ENCODE results near the gene CDC40.
"Not testable (repeated sequence)": the region's sequence is repeated elsewhere in the genome, so short reads cannot be mapped to it uniquely, and the experiment has no call there.

Gene CDC40

GRCh38 chr6:110271732-110272022 is 91.5 kb downstream of the CDC40 start:
- DNase-seq (ENCODE audit: low spot score) = no peak

GRCh38 chr6:110272781-110273180 is 92.6 kb downstream of the CDC40 start:
- not testable (repeated sequence) for DNase-seq (ENCODE audit: low spot score)

DNA sequence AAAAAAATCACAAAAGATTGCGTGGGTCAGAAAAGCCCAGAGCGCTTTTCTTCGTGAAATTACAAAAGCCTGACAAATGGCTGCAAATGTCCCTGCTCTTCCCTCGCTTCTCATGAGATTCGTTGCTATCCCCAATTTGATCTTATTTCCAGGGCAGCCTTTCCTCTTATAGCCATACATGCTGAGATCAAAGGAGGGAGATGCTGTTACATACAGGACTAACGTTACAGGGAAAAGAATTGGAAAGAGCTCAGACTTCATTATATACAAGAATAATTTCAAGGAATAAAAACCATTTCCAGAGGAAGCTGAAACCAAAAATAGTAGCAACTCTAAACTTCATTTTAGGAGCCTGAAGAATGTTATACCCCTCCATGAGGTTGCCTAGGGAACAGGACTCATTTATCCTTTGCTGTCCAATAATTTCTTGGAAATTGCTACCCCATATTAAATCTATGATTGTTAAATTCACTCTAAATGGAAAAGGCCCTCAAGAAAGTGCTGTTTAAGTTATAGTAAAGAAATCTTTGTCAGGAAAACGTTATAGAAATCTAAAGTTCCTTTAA is 97.0 kb downstream of the CDC40 start:
- no peak for DNase-seq (ENCODE audit: low spot score)
